Measurements from ENCODE around the gene RRM2.

Gene RRM2

DNA sequence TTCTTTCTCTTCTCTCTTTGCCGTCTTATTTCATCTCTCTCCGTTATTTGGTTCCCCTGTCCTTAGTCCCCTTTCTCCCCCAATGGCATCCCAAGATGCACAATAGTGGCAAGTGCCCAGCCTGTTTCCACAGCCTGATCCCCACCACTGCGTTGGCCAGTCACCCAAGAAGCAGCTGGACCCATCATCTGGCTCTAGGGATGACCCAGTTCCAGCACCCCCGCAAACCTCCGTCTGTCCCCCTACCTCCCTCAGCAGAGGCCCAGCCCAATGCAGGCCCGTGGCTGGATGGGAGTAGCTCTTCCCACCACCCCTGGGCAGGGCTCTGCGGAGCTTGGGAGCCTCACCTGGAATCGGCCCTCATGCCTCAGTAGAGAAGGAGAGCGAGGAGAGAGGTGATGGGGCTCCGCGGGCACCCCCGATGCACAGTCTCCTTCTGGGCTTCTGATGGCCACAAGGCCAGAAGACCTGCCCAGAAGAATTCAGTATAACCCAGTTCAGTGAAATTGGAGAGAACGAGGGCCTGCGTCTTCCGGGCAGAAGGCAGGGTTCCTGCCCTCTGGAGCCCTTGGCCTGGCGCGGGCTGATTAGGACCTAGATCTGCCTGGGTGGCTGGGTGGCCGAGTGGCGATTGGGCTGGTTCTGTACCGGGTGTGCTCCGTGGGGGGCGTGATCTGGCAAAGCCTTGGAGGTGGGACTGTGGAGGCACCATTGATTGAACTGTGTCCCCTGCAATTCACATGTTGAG lies 50.9 kb downstream of the RRM2 start:
- CTCF ChIA-PET, result interaction anchor here (0.7 kb wide), 1 partner anchor 53 kb away, joined by 3 read pairs; no protein-coding TSS in a partner anchor
- Histone ChIP-seq H3K9me3 (ENCODE audit: control insufficient read depth, insufficient read depth, low read depth, low read length) (no peaks in the 10 kb centered on the region), H3K36me3 (ENCODE audit: control insufficient read depth in 2 of 2, insufficient read depth in 1 of 2, low read length in 2 of 2) (no peaks in the 10 kb centered on the region; a peak in 1 of 3 replicates), H3K4me1 (ENCODE audit: control insufficient read depth, insufficient read depth, low read length) (no peaks in the 10 kb centered on the region), H3K27ac (ENCODE audit: extremely low read depth, low read depth, low read length) (no peak overlapping the region), H3K4me3 (ENCODE audit: low read depth, low read length) (no peak overlapping the region)
- POLR2A ChIA-PET, result interaction anchor here (0.7 kb wide), 1 partner anchor 321 kb away, joined by 6 read pairs; no protein-coding TSS in a partner anchor
- TF ChIP-seq KLF8 (tag by site-specific recombination; IDR thresholded peaks at IDR 0.05) (no peak), SETDB1 (IDR thresholded peaks at IDR 0.05; ENCODE audit: insufficient read length, low read length) (no peak), ZFP41 (tag by site-specific recombination; IDR thresholded peaks at IDR 0.05; ENCODE audit: borderline replicate concordance) (no peak), ZNF621 (tag by site-specific recombination; IDR thresholded peaks at IDR 0.05) (no peak), ZNF146 (tag by site-specific recombination; IDR thresholded peaks at IDR 0.05) (no peak), ZBTB7A (tag by site-specific recombination; IDR thresholded peaks at IDR 0.05; ENCODE audit: low read depth) (no peak), ZNF416 (tag by site-specific recombination; IDR thresholded peaks at IDR 0.05) (no peak), ZNF473 (tag by site-specific recombination; IDR thresholded peaks at IDR 0.05) (no peak), ZBTB17 (tag by site-specific recombination; IDR thresholded peaks at IDR 0.05) (no peak), ZNF114 (tag by site-specific recombination; IDR thresholded peaks at IDR 0.05) (no peak), IKZF3 (tag by site-specific recombination; IDR thresholded peaks at IDR 0.05) (no peak), ZNF174 (tag by site-specific recombination; IDR thresholded peaks at IDR 0.05) (no peak), WT1 (tag by site-specific recombination; IDR thresholded peaks at IDR 0.05) (no peak)
- TF ChIP-seq, protein P1, sequence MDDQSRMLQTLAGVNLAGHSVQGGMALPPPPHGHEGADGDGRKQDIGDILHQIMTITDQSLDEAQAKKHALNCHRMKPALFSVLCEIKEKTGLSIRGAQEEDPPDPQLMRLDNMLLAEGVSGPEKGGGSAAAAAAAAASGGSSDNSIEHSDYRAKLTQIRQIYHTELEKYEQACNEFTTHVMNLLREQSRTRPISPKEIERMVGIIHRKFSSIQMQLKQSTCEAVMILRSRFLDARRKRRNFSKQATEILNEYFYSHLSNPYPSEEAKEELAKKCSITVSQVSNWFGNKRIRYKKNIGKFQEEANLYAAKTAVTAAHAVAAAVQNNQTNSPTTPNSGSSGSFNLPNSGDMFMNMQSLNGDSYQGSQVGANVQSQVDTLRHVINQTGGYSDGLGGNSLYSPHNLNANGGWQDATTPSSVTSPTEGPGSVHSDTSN (CRISPR knock-in tag; IDR thresholded peaks at IDR 0.05), result no peak
- TF ChIP-seq, protein P2, sequence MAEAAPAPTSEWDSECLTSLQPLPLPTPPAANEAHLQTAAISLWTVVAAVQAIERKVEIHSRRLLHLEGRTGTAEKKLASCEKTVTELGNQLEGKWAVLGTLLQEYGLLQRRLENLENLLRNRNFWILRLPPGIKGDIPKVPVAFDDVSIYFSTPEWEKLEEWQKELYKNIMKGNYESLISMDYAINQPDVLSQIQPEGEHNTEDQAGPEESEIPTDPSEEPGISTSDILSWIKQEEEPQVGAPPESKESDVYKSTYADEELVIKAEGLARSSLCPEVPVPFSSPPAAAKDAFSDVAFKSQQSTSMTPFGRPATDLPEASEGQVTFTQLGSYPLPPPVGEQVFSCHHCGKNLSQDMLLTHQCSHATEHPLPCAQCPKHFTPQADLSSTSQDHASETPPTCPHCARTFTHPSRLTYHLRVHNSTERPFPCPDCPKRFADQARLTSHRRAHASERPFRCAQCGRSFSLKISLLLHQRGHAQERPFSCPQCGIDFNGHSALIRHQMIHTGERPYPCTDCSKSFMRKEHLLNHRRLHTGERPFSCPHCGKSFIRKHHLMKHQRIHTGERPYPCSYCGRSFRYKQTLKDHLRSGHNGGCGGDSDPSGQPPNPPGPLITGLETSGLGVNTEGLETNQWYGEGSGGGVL (tag by site-specific recombination; IDR thresholded peaks at IDR 0.05), result no peak
- TF ChIP-seq, protein P3, sequence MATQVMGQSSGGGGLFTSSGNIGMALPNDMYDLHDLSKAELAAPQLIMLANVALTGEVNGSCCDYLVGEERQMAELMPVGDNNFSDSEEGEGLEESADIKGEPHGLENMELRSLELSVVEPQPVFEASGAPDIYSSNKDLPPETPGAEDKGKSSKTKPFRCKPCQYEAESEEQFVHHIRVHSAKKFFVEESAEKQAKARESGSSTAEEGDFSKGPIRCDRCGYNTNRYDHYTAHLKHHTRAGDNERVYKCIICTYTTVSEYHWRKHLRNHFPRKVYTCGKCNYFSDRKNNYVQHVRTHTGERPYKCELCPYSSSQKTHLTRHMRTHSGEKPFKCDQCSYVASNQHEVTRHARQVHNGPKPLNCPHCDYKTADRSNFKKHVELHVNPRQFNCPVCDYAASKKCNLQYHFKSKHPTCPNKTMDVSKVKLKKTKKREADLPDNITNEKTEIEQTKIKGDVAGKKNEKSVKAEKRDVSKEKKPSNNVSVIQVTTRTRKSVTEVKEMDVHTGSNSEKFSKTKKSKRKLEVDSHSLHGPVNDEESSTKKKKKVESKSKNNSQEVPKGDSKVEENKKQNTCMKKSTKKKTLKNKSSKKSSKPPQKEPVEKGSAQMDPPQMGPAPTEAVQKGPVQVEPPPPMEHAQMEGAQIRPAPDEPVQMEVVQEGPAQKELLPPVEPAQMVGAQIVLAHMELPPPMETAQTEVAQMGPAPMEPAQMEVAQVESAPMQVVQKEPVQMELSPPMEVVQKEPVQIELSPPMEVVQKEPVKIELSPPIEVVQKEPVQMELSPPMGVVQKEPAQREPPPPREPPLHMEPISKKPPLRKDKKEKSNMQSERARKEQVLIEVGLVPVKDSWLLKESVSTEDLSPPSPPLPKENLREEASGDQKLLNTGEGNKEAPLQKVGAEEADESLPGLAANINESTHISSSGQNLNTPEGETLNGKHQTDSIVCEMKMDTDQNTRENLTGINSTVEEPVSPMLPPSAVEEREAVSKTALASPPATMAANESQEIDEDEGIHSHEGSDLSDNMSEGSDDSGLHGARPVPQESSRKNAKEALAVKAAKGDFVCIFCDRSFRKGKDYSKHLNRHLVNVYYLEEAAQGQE (tag by site-specific recombination; IDR thresholded peaks at IDR 0.05), result no peak
- TF ChIP-seq, protein P4, sequence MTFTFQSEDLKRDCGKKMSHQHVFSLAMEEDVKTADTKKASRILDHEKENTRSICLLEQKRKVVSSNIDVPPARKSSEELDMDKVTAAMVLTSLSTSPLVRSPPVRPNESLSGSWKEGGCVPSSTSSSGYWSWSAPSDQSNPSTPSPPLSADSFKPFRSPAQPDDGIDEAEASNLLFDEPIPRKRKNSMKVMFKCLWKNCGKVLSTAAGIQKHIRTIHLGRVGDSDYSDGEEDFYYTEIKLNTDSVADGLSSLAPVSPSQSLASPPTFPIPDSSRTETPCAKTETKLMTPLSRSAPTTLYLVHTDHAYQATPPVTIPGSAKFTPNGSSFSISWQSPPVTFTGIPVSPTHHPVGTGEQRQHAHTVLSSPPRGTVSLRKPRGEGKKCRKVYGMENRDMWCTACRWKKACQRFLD (tag by site-specific recombination; IDR thresholded peaks at IDR 0.05), result no peak
- TF ChIP-seq, protein P5, sequence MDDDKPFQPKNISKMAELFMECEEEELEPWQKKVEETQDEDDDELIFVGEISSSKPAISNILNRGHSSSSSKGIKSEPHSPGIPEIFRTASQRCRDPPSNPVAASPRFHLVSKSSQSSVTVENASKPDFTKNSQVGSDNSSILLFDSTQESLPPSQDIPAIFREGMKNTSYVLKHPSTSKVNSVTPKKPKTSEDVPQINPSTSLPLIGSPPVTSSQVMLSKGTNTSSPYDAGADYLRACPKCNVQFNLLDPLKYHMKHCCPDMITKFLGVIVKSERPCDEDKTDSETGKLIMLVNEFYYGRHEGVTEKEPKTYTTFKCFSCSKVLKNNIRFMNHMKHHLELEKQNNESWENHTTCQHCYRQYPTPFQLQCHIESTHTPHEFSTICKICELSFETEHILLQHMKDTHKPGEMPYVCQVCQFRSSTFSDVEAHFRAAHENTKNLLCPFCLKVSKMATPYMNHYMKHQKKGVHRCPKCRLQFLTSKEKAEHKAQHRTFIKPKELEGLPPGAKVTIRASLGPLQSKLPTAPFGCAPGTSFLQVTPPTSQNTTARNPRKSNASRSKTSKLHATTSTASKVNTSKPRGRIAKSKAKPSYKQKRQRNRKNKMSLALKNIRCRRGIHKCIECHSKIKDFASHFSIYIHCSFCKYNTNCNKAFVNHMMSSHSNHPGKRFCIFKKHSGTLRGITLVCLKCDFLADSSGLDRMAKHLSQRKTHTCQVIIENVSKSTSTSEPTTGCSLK (tag by site-specific recombination; IDR thresholded peaks at IDR 0.05), result no peak

All from HEK293 (cell line).